NOMO-1 treated with DMSO at 0.1 percent for 48 hours (cell line): ENCODE data around the gene MID2.
"Not testable (repeated sequence)": the region's sequence is repeated elsewhere in the genome, so short reads cannot be mapped to it uniquely, and the experiment has no call there.

Experiments
- DNase-seq: peaks from one replicate; lab custom pipeline; 2025; ENCODE audit not compliant: unreplicated experiment; lab: John Stamatoyannopoulos, UW

Gene MID2

DNA sequence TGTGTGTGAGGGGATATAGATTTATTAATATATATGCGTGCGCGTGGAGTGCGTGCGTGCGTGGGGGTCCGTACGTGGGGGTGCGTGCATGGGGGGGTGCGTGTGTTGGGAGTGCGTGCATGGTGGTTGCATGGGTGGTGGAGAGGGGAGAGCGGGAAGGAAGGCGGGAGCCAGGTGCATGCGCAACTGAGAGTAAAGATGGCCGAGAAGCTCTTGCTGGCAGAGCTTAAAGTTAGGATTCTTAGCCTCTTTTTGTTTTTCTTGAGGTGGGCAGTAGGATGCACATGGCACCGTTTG is 110.7 kb downstream of the MID2 start:
- DNase-seq, result no peak

DNA sequence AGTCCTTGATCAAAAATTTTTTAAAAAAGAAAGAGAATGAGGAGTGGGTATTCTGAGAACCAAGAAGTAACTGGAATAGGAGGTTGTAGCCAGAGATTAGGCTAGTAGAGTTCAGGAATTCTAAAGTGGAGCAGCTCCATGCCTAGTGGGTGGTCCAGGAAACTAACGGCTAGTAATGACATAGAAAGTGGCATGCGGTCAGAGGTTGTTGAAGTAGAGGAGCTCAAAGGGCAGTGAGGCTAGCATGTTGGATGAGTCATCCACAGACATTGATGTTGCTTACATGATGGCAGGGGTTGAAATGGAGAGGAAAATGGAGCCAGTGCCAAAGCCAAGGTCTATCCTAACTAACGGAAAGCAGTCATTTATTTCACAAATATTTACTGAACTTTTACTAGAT is 114.4 kb downstream of the MID2 start:
- no peak for DNase-seq

DNA sequence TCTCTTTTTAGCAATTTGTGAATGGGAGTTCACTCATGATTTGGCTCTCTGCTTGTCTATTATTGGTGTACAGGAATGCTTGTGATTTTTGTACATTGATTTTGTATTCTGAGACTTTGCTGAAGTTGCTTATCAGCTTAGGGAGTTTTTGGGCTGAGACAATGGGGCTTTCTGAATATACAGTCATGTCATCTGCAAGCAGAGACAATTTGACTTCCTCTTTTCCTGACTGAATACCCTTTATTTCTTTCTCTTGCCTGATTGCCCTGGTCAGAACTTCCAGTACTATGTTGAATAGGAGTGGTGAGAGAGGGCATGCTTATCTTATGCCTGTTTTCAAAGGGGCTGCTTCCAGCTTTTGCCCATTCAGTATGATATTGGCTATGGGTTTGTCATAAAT is 129.7 kb downstream of the MID2 start:
- not testable (repeated sequence) for DNase-seq

- DNase-seq, result no peak
Observed at GRCh38 chrX:107968623-107969022, 143.0 kb downstream of the MID2 start.

DNA sequence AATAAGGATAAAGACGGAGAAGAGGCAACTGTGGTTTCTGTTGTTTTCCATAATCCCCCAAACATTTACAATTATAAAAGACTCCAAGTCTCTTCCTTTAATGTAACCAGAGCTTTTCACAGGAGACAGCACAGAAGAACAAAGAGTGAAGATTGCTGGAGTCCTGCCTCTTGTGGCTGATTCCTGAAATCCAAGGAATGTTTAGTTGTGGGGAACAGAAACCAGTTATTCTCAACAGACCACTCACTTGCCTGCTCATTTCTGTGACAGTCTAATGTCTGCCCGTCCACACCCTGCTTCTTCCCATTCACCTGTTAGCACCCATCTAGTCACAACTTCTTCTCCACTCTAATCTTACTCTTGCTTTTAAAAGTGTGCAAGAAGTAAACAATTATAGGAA is 144.4 kb downstream of the MID2 start:
- DNase-seq, result no peak

GRCh38 chrX:107971636-107972035 is 146.0 kb downstream of the MID2 start:
- no peak for DNase-seq
